Measurements from ENCODE around the gene OR10H3. TPM values are rescaled to one million over a fixed set of nuclear protein-coding genes. Genes with fewer than 3 reads are reported as not detected.

The OR10H3 gene
- polyA plus RNA-seq, 1 of the 3 experiments (the other 2 are of a cell fraction): not detected

- no peak overlapping the region for H3K9ac ChIP-seq
- no peaks in the 10 kb centered on the region for H3K9me3 ChIP-seq
- H3K4me3 ChIP-seq (ENCODE audit: low read depth in 2 of 2, low read length in 1 of 2): no peak overlapping the region
- H3K27me3 ChIP-seq (ENCODE audit: insufficient read depth): no peaks in the 10 kb centered on the region
- CTCF ChIA-PET: no interaction called here
- no peak for DNase-seq
- H3K9me2 ChIP-seq: no peaks in the 10 kb centered on the region
- H3K4me1 ChIP-seq (ENCODE audit: control insufficient read depth in 1 of 2, insufficient read depth in 2 of 2, low read depth in 1 of 2, low read length in 1 of 2): no peaks in the 10 kb centered on the region
- POLR2A ChIA-PET: no interaction called here
- H2AFZ ChIP-seq (ENCODE audit: low read depth): no peak overlapping the region
- 0% methylated on average over 2 of the region's 2 CpGs for WGBS (ENCODE audit: low lambda C conversion rate)
- H3F3A ChIP-seq (replicated peaks; ENCODE audit: insufficient read depth): no peaks in the 10 kb centered on the region
- no peaks in the 10 kb centered on the region for H3K36me3 ChIP-seq (replicated peaks in 1 of 2; ENCODE audit: control insufficient read depth in 1 of 2, insufficient read depth in 2 of 2, low read length in 1 of 2)
- H3K4me2 ChIP-seq: no peak overlapping the region
- no peak overlapping the region for H3K27ac ChIP-seq (ENCODE audit: low read depth in 2 of 2, low read length in 1 of 2)
- no peaks in the 10 kb centered on the region for H3K79me2 ChIP-seq (ENCODE audit: insufficient read depth)
- no peak for TF ChIP-seq RFX5 (IDR thresholded peaks at IDR 0.05; ENCODE audit: low read length)
- TF ChIP-seq RXRA (IDR thresholded peaks at IDR 0.05; ENCODE audit: borderline replicate concordance, low read depth): no peak
- no peak for TF ChIP-seq RCOR1 (IDR thresholded peaks at IDR 0.05; ENCODE audit: low read length)
- no peak for TF ChIP-seq POLR2AphosphoS5 (IDR thresholded peaks at IDR 0.05; ENCODE audit: low read depth, low read length)
- no peak for TF ChIP-seq GABPA (IDR thresholded peaks at IDR 0.05; ENCODE audit: low read depth)
- no peak for TF ChIP-seq USF1 (IDR thresholded peaks at IDR 0.05; ENCODE audit: borderline replicate concordance, low read depth)
- TF ChIP-seq YY1 (IDR thresholded peaks at IDR 0.05; ENCODE audit: low read depth): no peak
- TF ChIP-seq RAD21 (IDR thresholded peaks at IDR 0.05; ENCODE audit: low read length): no peak
- TF ChIP-seq FOXM1 (IDR thresholded peaks at IDR 0.05; ENCODE audit: low read depth): no peak
- TF ChIP-seq, protein P1, sequence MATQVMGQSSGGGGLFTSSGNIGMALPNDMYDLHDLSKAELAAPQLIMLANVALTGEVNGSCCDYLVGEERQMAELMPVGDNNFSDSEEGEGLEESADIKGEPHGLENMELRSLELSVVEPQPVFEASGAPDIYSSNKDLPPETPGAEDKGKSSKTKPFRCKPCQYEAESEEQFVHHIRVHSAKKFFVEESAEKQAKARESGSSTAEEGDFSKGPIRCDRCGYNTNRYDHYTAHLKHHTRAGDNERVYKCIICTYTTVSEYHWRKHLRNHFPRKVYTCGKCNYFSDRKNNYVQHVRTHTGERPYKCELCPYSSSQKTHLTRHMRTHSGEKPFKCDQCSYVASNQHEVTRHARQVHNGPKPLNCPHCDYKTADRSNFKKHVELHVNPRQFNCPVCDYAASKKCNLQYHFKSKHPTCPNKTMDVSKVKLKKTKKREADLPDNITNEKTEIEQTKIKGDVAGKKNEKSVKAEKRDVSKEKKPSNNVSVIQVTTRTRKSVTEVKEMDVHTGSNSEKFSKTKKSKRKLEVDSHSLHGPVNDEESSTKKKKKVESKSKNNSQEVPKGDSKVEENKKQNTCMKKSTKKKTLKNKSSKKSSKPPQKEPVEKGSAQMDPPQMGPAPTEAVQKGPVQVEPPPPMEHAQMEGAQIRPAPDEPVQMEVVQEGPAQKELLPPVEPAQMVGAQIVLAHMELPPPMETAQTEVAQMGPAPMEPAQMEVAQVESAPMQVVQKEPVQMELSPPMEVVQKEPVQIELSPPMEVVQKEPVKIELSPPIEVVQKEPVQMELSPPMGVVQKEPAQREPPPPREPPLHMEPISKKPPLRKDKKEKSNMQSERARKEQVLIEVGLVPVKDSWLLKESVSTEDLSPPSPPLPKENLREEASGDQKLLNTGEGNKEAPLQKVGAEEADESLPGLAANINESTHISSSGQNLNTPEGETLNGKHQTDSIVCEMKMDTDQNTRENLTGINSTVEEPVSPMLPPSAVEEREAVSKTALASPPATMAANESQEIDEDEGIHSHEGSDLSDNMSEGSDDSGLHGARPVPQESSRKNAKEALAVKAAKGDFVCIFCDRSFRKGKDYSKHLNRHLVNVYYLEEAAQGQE (IDR thresholded peaks at IDR 0.05; ENCODE audit: low read depth, low read length): no peak
- no peak for TF ChIP-seq GATA2 (CRISPR knock-in tag; IDR thresholded peaks at IDR 0.05)
- H4K20me1 ChIP-seq (ENCODE audit: insufficient read depth): no peaks in the 10 kb centered on the region
These were observed 37.5 kb downstream of the OR10H3 start for GRCh38 chr19:15775249-15775648.

- no peaks in the 10 kb centered on the region for H3K9me3 ChIP-seq
- ChIA-PET POLR2A (no interaction called here), CTCF (no interaction called here)
- H3K4me1 ChIP-seq (ENCODE audit: control insufficient read depth in 1 of 2, insufficient read depth in 2 of 2, low read depth in 1 of 2, low read length in 1 of 2): no peaks in the 10 kb centered on the region
- no peak overlapping the region for H3K4me3 ChIP-seq (ENCODE audit: low read depth in 2 of 2, low read length in 1 of 2)
- no peak overlapping the region for H3K4me2 ChIP-seq
- H3K27me3 ChIP-seq (ENCODE audit: insufficient read depth): no peaks in the 10 kb centered on the region
- TF ChIP-seq PBX3 (IDR thresholded peaks at IDR 0.05) (no peak), SMC3 (IDR thresholded peaks at IDR 0.05; ENCODE audit: low read depth, low read length) (no peak), GABPA (IDR thresholded peaks at IDR 0.05; ENCODE audit: low read depth) (no peak), JUND (IDR thresholded peaks at IDR 0.05) (no peak), CTCF (IDR thresholded peaks at IDR 0.05) (no peak), EZH2phosphoT487 (IDR thresholded peaks at IDR 0.05; ENCODE audit: borderline replicate concordance, low read depth) (no peak), RFX5 (IDR thresholded peaks at IDR 0.05; ENCODE audit: low read length) (no peak), YY1 (IDR thresholded peaks at IDR 0.05; ENCODE audit: low read depth) (no peak), RCOR1 (IDR thresholded peaks at IDR 0.05; ENCODE audit: low read length) (no peak), USF1 (IDR thresholded peaks at IDR 0.05; ENCODE audit: borderline replicate concordance, low read depth) (no peak), FOXJ3 (CRISPR knock-in tag; IDR thresholded peaks at IDR 0.05) (no peak), MAX (IDR thresholded peaks at IDR 0.05; ENCODE audit: low read depth) (no peak), MXI1 (IDR thresholded peaks at IDR 0.05; ENCODE audit: low read depth, low read length) (no peak), SIN3A (IDR thresholded peaks at IDR 0.05; ENCODE audit: borderline replicate concordance, low read depth, low read length) (no peak), TCF12 (IDR thresholded peaks at IDR 0.05) (no peak)
- no peaks in the 10 kb centered on the region for H3K36me3 ChIP-seq (replicated peaks in 1 of 2; ENCODE audit: control insufficient read depth in 1 of 2, insufficient read depth in 2 of 2, low read length in 1 of 2)
- H2AFZ ChIP-seq (ENCODE audit: low read depth): no peak overlapping the region
- H3K27ac ChIP-seq (ENCODE audit: low read depth in 2 of 2, low read length in 1 of 2): no peak overlapping the region
- no peak for DNase-seq
- H4K20me1 ChIP-seq (ENCODE audit: insufficient read depth): no peaks in the 10 kb centered on the region
- no peaks in the 10 kb centered on the region for H3K79me2 ChIP-seq (ENCODE audit: insufficient read depth)
- 7% methylated on average over 4 of the region's 4 CpGs for WGBS (ENCODE audit: low lambda C conversion rate)
- H3K9ac ChIP-seq: no peak overlapping the region
- H3F3A ChIP-seq (replicated peaks; ENCODE audit: insufficient read depth): no peaks in the 10 kb centered on the region
- no peaks in the 10 kb centered on the region for H3K9me2 ChIP-seq
These were observed 38.5 kb downstream of the OR10H3 start for GRCh38 chr19:15776264-15776663.

Data from SK-N-SH (cell line).